ENCODE results near the gene MT1X. TPM values are rescaled to one million over a fixed set of nuclear protein-coding genes. Genes with fewer than 3 reads are reported as not detected.

The MT1X gene
- total and polyA plus RNA-seq, 2 experiments from 2014 or later, result 293 to 942 TPM

DNA sequence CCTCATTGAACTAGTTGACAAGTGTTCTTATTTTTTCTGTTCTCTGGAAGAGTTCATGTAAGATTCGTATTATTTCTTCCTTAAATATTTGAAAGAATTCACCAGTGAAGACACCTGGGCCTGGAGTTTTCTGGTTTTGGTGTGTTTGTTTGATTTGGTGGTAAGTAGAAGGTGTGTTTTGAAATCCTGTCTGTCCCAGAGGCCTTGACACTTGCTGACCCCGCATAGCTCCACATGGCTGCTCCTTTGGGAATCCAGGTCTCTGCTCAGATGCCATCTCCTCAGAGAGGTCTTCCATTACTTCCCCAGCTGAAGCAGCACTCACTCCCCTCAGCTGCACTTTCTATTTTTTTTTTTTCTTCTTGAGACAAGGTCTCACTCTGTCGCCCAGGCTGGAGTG, 41.9 kb downstream of the MT1X start:
- Histone ChIP-seq H4K20me1 (replicated peaks; ENCODE audit: insufficient read depth) (no peaks in the 10 kb centered on the region), H3K4me3 (no peak overlapping the region), H3K79me2 (replicated peaks; ENCODE audit: insufficient read depth) (no peaks in the 10 kb centered on the region), H3K36me3 (ENCODE audit: insufficient read depth) (no peaks in the 10 kb centered on the region; the same call in 1 of the 2 replicates), H3K4me2 (no peak overlapping the region), H2AFZ (no peak overlapping the region), H3F3A (replicated peaks; ENCODE audit: low read depth) (no peaks in the 10 kb centered on the region), H3K27ac (ENCODE audit: low read depth) (no peak overlapping the region), H3K4me1 (ENCODE audit: insufficient read depth) (peaks cover 9% of the 10 kb centered on the region; the same call in 1 of the 2 replicates), H3K27me3 (ENCODE audit: insufficient read depth) (no peaks in the 10 kb centered on the region), H3K9me2 (ENCODE audit: insufficient read depth) (no peaks in the 10 kb centered on the region)
- TF ChIP-seq ZNF114 (CRISPR knock-in tag; IDR thresholded peaks at IDR 0.05) (no peak), ZNF331 (CRISPR knock-in tag; IDR thresholded peaks at IDR 0.05; ENCODE audit: low read depth) (no peak), NANOG (IDR thresholded peaks at IDR 0.05; ENCODE audit: borderline replicate concordance) (no peak), CREB1 (CRISPR knock-in tag; IDR thresholded peaks at IDR 0.05; ENCODE audit: low read depth) (no peak), POLR2AphosphoS5 (IDR thresholded peaks at IDR 0.05; ENCODE audit: low read depth) (no peak), JUNB (IDR thresholded peaks at IDR 0.05; ENCODE audit: unreplicated experiment) (no peak), EZH2phosphoT487 (IDR thresholded peaks at IDR 0.05; ENCODE audit: unreplicated experiment) (no peak), STAT1 (IDR thresholded peaks at IDR 0.05; ENCODE audit: unreplicated experiment) (no peak)
- TF ChIP-seq, protein P1, sequence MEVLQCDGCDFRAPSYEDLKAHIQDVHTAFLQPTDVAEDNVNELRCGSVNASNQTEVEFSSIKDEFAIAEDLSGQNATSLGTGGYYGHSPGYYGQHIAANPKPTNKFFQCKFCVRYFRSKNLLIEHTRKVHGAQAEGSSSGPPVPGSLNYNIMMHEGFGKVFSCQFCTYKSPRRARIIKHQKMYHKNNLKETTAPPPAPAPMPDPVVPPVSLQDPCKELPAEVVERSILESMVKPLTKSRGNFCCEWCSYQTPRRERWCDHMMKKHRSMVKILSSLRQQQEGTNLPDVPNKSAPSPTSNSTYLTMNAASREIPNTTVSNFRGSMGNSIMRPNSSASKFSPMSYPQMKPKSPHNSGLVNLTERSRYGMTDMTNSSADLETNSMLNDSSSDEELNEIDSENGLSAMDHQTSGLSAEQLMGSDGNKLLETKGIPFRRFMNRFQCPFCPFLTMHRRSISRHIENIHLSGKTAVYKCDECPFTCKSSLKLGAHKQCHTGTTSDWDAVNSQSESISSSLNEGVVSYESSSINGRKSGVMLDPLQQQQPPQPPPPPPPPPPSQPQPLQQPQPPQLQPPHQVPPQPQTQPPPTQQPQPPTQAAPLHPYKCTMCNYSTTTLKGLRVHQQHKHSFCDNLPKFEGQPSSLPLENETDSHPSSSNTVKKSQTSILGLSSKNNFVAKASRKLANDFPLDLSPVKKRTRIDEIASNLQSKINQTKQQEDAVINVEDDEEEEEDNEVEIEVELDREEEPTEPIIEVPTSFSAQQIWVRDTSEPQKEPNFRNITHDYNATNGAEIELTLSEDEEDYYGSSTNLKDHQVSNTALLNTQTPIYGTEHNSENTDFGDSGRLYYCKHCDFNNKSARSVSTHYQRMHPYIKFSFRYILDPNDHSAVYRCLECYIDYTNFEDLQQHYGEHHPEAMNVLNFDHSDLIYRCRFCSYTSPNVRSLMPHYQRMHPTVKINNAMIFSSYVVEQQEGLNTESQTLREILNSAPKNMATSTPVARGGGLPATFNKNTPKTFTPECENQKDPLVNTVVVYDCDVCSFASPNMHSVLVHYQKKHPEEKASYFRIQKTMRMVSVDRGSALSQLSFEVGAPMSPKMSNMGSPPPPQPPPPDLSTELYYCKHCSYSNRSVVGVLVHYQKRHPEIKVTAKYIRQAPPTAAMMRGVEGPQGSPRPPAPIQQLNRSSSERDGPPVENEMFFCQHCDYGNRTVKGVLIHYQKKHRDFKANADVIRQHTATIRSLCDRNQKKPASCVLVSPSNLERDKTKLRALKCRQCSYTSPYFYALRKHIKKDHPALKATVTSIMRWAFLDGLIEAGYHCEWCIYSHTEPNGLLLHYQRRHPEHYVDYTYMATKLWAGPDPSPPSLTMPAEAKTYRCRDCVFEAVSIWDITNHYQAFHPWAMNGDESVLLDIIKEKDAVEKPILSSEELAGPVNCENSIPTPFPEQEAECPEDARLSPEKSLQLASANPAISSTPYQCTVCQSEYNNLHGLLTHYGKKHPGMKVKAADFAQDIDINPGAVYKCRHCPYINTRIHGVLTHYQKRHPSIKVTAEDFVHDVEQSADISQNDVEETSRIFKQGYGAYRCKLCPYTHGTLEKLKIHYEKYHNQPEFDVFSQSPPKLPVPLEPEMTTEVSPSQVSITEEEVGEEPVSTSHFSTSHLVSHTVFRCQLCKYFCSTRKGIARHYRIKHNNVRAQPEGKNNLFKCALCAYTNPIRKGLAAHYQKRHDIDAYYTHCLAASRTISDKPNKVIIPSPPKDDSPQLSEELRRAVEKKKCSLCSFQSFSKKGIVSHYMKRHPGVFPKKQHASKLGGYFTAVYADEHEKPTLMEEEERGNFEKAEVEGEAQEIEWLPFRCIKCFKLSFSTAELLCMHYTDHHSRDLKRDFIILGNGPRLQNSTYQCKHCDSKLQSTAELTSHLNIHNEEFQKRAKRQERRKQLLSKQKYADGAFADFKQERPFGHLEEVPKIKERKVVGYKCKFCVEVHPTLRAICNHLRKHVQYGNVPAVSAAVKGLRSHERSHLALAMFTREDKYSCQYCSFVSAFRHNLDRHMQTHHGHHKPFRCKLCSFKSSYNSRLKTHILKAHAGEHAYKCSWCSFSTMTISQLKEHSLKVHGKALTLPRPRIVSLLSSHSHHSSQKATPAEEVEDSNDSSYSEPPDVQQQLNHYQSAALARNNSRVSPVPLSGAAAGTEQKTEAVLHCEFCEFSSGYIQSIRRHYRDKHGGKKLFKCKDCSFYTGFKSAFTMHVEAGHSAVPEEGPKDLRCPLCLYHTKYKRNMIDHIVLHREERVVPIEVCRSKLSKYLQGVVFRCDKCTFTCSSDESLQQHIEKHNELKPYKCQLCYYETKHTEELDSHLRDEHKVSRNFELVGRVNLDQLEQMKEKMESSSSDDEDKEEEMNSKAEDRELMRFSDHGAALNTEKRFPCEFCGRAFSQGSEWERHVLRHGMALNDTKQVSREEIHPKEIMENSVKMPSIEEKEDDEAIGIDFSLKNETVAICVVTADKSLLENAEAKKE (CRISPR knock-in tag; IDR thresholded peaks at IDR 0.05), result no peak
- TF ChIP-seq, protein P2, sequence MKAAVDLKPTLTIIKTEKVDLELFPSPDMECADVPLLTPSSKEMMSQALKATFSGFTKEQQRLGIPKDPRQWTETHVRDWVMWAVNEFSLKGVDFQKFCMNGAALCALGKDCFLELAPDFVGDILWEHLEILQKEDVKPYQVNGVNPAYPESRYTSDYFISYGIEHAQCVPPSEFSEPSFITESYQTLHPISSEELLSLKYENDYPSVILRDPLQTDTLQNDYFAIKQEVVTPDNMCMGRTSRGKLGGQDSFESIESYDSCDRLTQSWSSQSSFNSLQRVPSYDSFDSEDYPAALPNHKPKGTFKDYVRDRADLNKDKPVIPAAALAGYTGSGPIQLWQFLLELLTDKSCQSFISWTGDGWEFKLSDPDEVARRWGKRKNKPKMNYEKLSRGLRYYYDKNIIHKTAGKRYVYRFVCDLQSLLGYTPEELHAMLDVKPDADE (IDR thresholded peaks at IDR 0.05), result no peak
- TF ChIP-seq, protein P3, sequence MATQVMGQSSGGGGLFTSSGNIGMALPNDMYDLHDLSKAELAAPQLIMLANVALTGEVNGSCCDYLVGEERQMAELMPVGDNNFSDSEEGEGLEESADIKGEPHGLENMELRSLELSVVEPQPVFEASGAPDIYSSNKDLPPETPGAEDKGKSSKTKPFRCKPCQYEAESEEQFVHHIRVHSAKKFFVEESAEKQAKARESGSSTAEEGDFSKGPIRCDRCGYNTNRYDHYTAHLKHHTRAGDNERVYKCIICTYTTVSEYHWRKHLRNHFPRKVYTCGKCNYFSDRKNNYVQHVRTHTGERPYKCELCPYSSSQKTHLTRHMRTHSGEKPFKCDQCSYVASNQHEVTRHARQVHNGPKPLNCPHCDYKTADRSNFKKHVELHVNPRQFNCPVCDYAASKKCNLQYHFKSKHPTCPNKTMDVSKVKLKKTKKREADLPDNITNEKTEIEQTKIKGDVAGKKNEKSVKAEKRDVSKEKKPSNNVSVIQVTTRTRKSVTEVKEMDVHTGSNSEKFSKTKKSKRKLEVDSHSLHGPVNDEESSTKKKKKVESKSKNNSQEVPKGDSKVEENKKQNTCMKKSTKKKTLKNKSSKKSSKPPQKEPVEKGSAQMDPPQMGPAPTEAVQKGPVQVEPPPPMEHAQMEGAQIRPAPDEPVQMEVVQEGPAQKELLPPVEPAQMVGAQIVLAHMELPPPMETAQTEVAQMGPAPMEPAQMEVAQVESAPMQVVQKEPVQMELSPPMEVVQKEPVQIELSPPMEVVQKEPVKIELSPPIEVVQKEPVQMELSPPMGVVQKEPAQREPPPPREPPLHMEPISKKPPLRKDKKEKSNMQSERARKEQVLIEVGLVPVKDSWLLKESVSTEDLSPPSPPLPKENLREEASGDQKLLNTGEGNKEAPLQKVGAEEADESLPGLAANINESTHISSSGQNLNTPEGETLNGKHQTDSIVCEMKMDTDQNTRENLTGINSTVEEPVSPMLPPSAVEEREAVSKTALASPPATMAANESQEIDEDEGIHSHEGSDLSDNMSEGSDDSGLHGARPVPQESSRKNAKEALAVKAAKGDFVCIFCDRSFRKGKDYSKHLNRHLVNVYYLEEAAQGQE (IDR thresholded peaks at IDR 0.05; ENCODE audit: unreplicated experiment), result no peak
- TF ChIP-seq, protein P4, sequence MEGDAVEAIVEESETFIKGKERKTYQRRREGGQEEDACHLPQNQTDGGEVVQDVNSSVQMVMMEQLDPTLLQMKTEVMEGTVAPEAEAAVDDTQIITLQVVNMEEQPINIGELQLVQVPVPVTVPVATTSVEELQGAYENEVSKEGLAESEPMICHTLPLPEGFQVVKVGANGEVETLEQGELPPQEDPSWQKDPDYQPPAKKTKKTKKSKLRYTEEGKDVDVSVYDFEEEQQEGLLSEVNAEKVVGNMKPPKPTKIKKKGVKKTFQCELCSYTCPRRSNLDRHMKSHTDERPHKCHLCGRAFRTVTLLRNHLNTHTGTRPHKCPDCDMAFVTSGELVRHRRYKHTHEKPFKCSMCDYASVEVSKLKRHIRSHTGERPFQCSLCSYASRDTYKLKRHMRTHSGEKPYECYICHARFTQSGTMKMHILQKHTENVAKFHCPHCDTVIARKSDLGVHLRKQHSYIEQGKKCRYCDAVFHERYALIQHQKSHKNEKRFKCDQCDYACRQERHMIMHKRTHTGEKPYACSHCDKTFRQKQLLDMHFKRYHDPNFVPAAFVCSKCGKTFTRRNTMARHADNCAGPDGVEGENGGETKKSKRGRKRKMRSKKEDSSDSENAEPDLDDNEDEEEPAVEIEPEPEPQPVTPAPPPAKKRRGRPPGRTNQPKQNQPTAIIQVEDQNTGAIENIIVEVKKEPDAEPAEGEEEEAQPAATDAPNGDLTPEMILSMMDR (conservative IDR thresholded peaks at IDR 0.05; ENCODE audit: low read depth in 2 of 2), result no peak
- ATAC-seq, result no peak
- Mint-ChIP-seq H3K27ac (no peak overlapping the region), H3K36me3 (ENCODE audit: low read depth) (no peaks in the 10 kb centered on the region), H3K9me3 (no peaks in the 10 kb centered on the region; the same call in 2 of the 3 replicates), H3K4me1 (peaks cover 5% of the 10 kb centered on the region; the same call in 2 of the 3 replicates), H3K27me3 (ENCODE audit: insufficient read depth, low read depth, poor library complexity) (no peaks in the 10 kb centered on the region), H3K4me3 (no peak overlapping the region)
- no peak for DNase-seq (ENCODE audit: low spot score)
